Measurements from ENCODE around the gene AQP12B.
"Not testable (repeated sequence)": the region's sequence is repeated elsewhere in the genome, so short reads cannot be mapped to it uniquely, and the experiment has no call there.

Gene AQP12B, protein sequence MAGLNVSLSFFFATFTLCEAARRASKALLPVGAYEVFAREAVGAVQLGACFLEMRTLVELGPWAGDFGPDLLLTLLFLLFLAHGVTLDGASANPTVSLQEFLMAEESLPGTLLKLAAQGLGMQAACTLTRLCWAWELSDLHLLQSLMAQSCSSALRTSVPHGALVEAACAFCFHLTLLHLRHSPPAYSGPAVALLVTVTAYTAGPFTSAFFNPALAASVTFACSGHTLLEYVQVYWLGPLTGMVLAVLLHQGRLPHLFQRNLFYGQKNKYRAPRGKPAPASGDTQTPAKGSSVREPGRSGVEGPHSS

GRCh38 chr2:240682431-240683224 lies at the start of gene AQP12B:
Gene AQP12B, minus strand, starts transcription at chr2:240682885. Its CDS starts 48 bp downstream, at chr2:240682837.
- not testable (repeated sequence) for DNase-seq

DNA sequence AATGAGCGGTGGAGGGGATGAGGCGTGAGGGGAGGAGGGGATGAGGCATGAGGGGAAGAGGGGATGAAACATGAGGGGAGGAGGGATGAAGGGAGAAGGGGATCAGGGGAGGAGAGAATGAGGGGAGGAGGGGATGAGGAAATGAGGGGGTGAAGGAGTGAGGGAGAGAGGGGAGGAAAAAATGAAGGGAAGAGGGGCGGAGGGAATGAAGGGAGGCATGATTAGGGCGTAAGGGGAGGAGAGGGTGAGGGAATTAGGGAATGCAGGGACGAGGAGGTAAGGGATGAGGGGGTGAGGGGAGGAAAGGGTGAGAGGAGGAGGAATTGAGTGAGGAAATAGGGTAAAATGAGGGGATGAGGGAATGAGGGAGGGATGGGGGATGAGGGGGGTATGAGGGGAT lies 49.5 kb upstream of the AQP12B start:
- DNase-seq = no peak

- no peak for DNase-seq
Measured at GRCh38 chr2:240731178-240731545, 48.5 kb upstream of the AQP12B start.

GRCh38 chr2:240730501-240731177 lies 48.0 kb upstream of the AQP12B start:
- no peak for DNase-seq

GRCh38 chr2:240728827-240729226 lies 46.1 kb upstream of the AQP12B start:
- DNase-seq = no peak

DNA sequence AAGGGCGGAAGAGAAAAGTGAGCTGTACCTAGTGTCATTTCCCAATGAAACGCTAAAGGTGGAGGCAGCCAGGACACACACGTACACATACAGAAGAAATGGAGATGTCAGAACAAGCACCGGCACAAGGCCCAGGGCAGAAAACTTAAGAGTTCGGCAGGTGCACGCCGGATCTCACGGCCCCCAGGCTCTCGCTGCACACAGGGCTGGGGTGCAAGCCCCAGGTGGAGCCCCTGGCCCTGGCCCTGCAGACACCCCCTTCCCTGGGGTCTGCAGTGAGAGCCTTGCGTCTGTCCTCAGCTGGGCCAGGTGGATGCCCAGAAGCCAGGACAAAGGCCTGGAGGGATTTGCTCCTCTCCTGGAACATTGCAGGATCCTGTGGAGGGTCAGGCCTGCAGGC lies 45.7 kb upstream of the AQP12B start:
- DNase-seq = no peak

GRCh38 chr2:240727913-240728312 lies 45.2 kb upstream of the AQP12B start:
- no peak for DNase-seq

DNA sequence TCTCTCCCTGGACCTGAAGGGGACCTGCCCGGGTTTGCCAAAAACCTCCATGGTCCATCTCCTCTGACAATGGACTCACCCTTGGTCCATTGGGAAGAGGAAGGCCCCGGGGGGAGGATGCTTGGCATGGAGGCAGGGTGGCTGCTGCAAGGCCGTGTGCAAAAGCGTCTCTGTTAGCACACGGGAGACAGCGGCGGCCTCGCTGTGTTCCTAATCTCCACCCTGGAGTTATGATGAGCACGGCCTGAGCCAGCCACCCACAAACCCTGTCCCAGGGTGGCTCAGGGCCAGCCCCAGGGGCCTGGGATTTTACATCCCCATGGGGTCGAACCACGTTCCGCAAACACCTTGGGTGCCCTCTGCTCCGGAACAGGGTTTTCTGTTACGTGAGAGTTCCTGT lies 44.8 kb upstream of the AQP12B start:
- no peak for DNase-seq

- no peak for DNase-seq
Measured at GRCh38 chr2:240726876-240727275, 44.2 kb upstream of the AQP12B start.

DNA sequence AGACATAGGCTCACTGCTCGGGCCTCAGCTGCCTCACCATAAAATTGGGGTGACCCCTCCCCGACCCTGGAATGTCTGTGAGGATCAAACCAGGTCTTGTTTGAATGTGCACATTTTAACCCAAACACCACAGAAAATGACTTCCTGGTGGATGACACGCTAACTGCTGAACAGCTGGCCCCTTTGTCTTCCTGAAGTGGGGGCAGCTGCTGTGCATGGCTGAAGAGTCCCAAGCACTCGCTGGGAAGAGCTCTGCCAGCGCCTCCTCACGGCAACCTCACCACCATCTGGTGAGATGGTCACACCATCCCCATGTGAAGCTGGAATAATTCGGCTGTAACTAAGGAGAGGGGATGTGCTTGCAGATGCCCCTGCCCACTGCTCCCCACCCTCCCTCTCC lies 43.0 kb upstream of the AQP12B start:
- no peak for DNase-seq

- no peak for DNase-seq
Measured at GRCh38 chr2:240725266-240725665, 42.6 kb upstream of the AQP12B start.

GRCh38 chr2:240724431-240724830 lies 41.7 kb upstream of the AQP12B start:
- no peak for DNase-seq

GRCh38 chr2:240723851-240724250 lies 41.2 kb upstream of the AQP12B start:
- no peak for DNase-seq

- no peak for DNase-seq
Measured at GRCh38 chr2:240722796-240723735, 40.4 kb upstream of the AQP12B start.

GRCh38 chr2:240722376-240722775 lies 39.7 kb upstream of the AQP12B start:
- DNase-seq = no peak

DNA sequence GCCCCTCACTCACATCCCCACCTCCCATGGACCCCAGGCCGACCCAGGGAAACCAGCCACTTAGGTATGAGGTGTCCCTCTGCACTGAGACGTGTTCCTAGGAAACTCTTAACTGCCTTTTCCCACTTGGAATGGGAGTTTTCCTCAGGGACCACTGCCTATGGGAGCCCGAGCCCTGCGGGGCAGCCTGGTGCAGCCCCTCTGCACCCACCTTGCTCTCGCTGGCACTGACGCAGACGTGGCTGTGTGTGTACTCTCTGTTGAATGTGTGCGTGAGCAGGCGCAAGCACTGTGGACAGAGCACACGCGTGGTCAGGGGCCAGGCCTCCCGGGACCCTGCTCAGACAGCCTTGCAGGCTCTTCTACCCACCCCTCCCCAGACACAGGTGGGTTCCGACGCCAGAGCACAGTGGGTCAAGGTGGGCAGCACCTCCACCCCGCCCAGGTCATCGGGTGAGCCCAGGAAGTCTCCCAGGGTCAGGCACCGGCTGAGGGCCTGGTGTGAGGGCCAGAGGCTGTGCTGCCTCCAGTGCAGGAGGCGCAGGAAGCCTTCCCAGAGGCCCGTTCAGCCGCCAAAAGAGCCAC lies 39.0 kb upstream of the AQP12B start:
- no peak for DNase-seq

GRCh38 chr2:240720686-240721595 lies 38.3 kb upstream of the AQP12B start:
- DNase-seq = no peak

- no peak for DNase-seq
Measured at GRCh38 chr2:240719676-240720545, 37.2 kb upstream of the AQP12B start.

- DNase-seq = no peak
Measured at GRCh38 chr2:240718896-240719490, 36.3 kb upstream of the AQP12B start.
